K562 (cell line): ENCODE measurements around the gene PPP6C. TPM values are rescaled to one million over a fixed set of nuclear protein-coding genes. Genes with fewer than 3 reads are reported as not detected.

Source experiments
- ATAC-seq: fragments of 200-7000 bp; cut with Tn5 transposase; 3 replicates; pipeline ENCODE4 v1.9.1; 2020; ENCODE audit warnings: moderate library complexity
- BruUV-seq: library from RNA; stranded (reverse); fragments of 400-500 nt; replicated peaks from 2 replicates; lab custom pipeline; 2021; lab: Mats Ljungman, UMichigan
- CTCF ChIA-PET: fragments of 300-600 bp; formaldehyde crosslinking; extraction: SDS; loops from one replicate; lab custom pipeline; 2021; ENCODE audit warnings: low intra/inter-chr PET ratio; lab: Yijun Ruan, JAX
- POLR2A ChIA-PET: fragments of 300-600, 350-650 bp; sonication (Branson Sonifier 250); formaldehyde crosslinking; extraction: SDS; loops from one replicate; lab custom pipeline; 2021; ENCODE audit warnings: antibody characterized with exemption, inconsistent platforms; lab: Yijun Ruan, JAX
- DNase-seq, 4 experiments: peaks; one replicate each; pipeline versions ENCODE4 v3.0.0 to v3.0.0-alpha.2; 2011 to 2018; ENCODE audit warnings: low spot score in 3 of 4, mixed read lengths in 3 of 4; ENCODE audit errors: extremely low read depth in 1 of 4
- FAIRE-seq: peaks from 2 replicates; lab custom pipeline; 2011; peaks lifted over from hg19 to GRCh38; lab: Jason Lieb, UNC
- H2AFZ ChIP-seq: 2 replicates; pipeline ENCODE4 v1.6.0; 2011; ENCODE audit warnings: low read depth, low read length, control low read depth, inconsistent platforms
- H3K27ac ChIP-seq: fragments of 200-600 bp; 3 replicates; pipeline ENCODE4 v1.8.0; 2011; ENCODE audit warnings: low read depth, mild to moderate bottlenecking, control low read depth, inconsistent platforms, low read length, moderate library complexity, mixed read lengths; ENCODE audit errors: extremely low read depth
- H3K27me3 ChIP-seq, 2 experiments: fragments of 300-600 bp in 1 of 2; 2 replicates in 1 of 2; 3 replicates in 1 of 2; pipeline versions ENCODE4 v1.6.0 to v1.8.0; 2011; ENCODE audit warnings: inconsistent platforms in 2 of 2, low read length in 2 of 2, mild to moderate bottlenecking in 1 of 2, mixed read lengths in 1 of 2, moderate library complexity in 1 of 2; ENCODE audit not compliant: control insufficient read depth in 2 of 2, insufficient read depth in 2 of 2
- H3K36me3 ChIP-seq: fragments of 300-600 bp; 3 replicates; pipeline ENCODE4 v1.8.0; 2011; ENCODE audit warnings: mild to moderate bottlenecking, low read length, inconsistent platforms; ENCODE audit not compliant: control insufficient read depth, insufficient read depth
- H3K4me1 ChIP-seq, 2 experiments: fragments of 200-600 bp in 1 of 2; replicated peaks in 1 of 2; 2 replicates in 1 of 2; 3 replicates in 1 of 2; pipeline versions ENCODE4 v1.5.1 to v1.8.0; 2011; ENCODE audit warnings: inconsistent platforms in 2 of 2, low read length in 2 of 2, mild to moderate bottlenecking in 1 of 2, mixed read lengths in 1 of 2, moderate library complexity in 1 of 2; ENCODE audit not compliant: control insufficient read depth in 2 of 2, insufficient read depth in 2 of 2
- H3K4me2 ChIP-seq: 2 replicates; pipeline ENCODE4 v1.6.1; 2011; ENCODE audit warnings: low read length, control low read depth, inconsistent platforms, mixed read lengths; ENCODE audit not compliant: insufficient read depth
- H3K4me3 ChIP-seq: fragments of 200-600 bp; sonication (generic), shearing (Covaris generic); 2 replicates; pipeline ENCODE4 v1.5.1; 2016; ENCODE audit warnings: control low read depth, inconsistent platforms
- H3K79me2 ChIP-seq: fragments of 200-600 bp; 3 replicates; pipeline ENCODE4 v1.8.0; 2011; ENCODE audit warnings: low read length, inconsistent platforms; ENCODE audit not compliant: control insufficient read depth, insufficient read depth
- H3K9ac ChIP-seq, 2 experiments: 2 replicates each; pipeline versions ENCODE4 v1.6.0 to v1.6.1; 2011; ENCODE audit warnings: low read depth in 2 of 2, low read length in 2 of 2, control low read depth in 1 of 2, inconsistent platforms in 1 of 2, mild to moderate bottlenecking in 1 of 2, mixed read lengths in 1 of 2; ENCODE audit not compliant: insufficient read depth in 1 of 2
- H3K9me1 ChIP-seq: one replicate; pipeline ENCODE4 v1.6.0; 2011; ENCODE audit warnings: inconsistent platforms, mild to moderate bottlenecking, low read length, moderate library complexity; ENCODE audit not compliant: control insufficient read depth, insufficient read depth
- H3K9me3 ChIP-seq: replicated peaks from 2 replicates; pipeline ENCODE4 v1.5.1; 2011; ENCODE audit warnings: low read depth, low read length, inconsistent platforms; ENCODE audit not compliant: control insufficient read depth, insufficient read depth
- H4K20me1 ChIP-seq: replicated peaks from 2 replicates; pipeline ENCODE4 v1.6.1; 2011; ENCODE audit warnings: low read length, inconsistent platforms, mixed read lengths; ENCODE audit not compliant: control insufficient read depth, insufficient read depth
- CBFB ChIP-seq: sonication (generic); formaldehyde crosslinking; IDR thresholded peaks from 2 replicates; pipeline ENCODE4 v1.4.0; 2020; ENCODE audit warnings: mild to moderate bottlenecking, missing genetic modification reagents
- CLOCK ChIP-seq: fragments of 250-450 bp; sonication (Bioruptor Pico); IDR thresholded peaks from 2 replicates; pipeline ENCODE4 v1.4.0; 2020; ENCODE audit warnings: mild to moderate bottlenecking, moderate library complexity, borderline replicate concordance
- MAFF ChIP-seq: IDR thresholded peaks from 2 replicates; pipeline ENCODE4 v1.6.1; 2012; ENCODE audit warnings: low read length, improper control_type of control experiment
- SETDB1 ChIP-seq: IDR thresholded peaks from one replicate; pipeline ENCODE4 v1.6.1; 2012; ENCODE audit warnings: low read length, control low read depth, inconsistent platforms
- WGBS: fragments of 100-300 bp; shearing (Covaris generic); methylation state at CpG from one replicate; pipeline ENCODE4 v1.1.6; 2016; ENCODE audit warnings: low coverage, mixed read lengths; ENCODE audit not compliant: insufficient coverage; ENCODE audit errors: missing lambda C conversion rate; 5-methylcytosine and 5-hydroxymethylcytosine counted together
- in situ Hi-C: fragments of 300-500 bp; cut with MboI; formaldehyde crosslinking; loops from 4 replicates; pipeline ENCODE4 v1.15.0; 2018; ENCODE audit warnings: inconsistent platforms, mixed read lengths
- intact Hi-C: fragments of 100-400 bp; cut with micrococcal nuclease; formaldehyde crosslinking; loops from 2 replicates; pipeline ENCODE4 v1.14.2; 2022
- polyA plus RNA-seq, 8 experiments: library from polyadenylated mRNA; depleted of rRNA in 4 of 8; stranded (reverse) in 5 of 8; unstranded in 3 of 8; fragments of >200 nt; fragmentation: Nextera tagmentation in 2 of 8; fragmentation: Illumina TruSeq in 1 of 8; extraction: Ambion mirVana in 2 of 8; extraction: Trizol in 1 of 8; gene quantifications; 2 replicates each; pipeline versions ENCODE4 v1.2.1 to v1.2.3, GENCODE V29; 2011 to 2014; ENCODE audit warnings: inconsistent platforms in 1 of 8, missing spikeins in 1 of 8
- total RNA-seq, 7 experiments: library from RNA; depleted of rRNA in 6 of 7; stranded (reverse); fragments of >200 nt in 6 of 7; fragmentation: Illumina TruSeq in 2 of 7; extraction: Trizol in 2 of 7; gene quantifications; 2 replicates each; pipeline versions ENCODE4 v1.2.1 to v1.2.3, GENCODE V29; 2011 to 2021; ENCODE audit warnings: low replicate concordance in 1 of 7
- TF ChIP-seq, protein P1 (sequence below), 2 experiments: fragments of 450-650 bp in 1 of 2; IDR thresholded peaks; 2 replicates each; pipeline ENCODE4 v1.6.1; 2011 to 2017; ENCODE audit warnings: low read depth in 2 of 2, antibody characterized with exemption in 1 of 2, borderline replicate concordance in 1 of 2, low read length in 1 of 2, mild to moderate bottlenecking in 1 of 2, mixed read lengths in 1 of 2; ENCODE audit not compliant: control insufficient read depth in 1 of 2

PPP6C gene
- total and polyA plus RNA-seq, 9 of the 15 experiments (the other 6 are each of a cell fraction or from before 2014, with no cell fraction given), result 18.8 to 44.8 (median 38.3) TPM

GRCh38 chr9:125125523-125125922, 64.1 kb downstream of the PPP6C start (continued):
- TF ChIP-seq CLOCK, result no peak
- no peak for TF ChIP-seq MAFF
- TF ChIP-seq CBFB, result no peak
- TF ChIP-seq, protein P1, sequence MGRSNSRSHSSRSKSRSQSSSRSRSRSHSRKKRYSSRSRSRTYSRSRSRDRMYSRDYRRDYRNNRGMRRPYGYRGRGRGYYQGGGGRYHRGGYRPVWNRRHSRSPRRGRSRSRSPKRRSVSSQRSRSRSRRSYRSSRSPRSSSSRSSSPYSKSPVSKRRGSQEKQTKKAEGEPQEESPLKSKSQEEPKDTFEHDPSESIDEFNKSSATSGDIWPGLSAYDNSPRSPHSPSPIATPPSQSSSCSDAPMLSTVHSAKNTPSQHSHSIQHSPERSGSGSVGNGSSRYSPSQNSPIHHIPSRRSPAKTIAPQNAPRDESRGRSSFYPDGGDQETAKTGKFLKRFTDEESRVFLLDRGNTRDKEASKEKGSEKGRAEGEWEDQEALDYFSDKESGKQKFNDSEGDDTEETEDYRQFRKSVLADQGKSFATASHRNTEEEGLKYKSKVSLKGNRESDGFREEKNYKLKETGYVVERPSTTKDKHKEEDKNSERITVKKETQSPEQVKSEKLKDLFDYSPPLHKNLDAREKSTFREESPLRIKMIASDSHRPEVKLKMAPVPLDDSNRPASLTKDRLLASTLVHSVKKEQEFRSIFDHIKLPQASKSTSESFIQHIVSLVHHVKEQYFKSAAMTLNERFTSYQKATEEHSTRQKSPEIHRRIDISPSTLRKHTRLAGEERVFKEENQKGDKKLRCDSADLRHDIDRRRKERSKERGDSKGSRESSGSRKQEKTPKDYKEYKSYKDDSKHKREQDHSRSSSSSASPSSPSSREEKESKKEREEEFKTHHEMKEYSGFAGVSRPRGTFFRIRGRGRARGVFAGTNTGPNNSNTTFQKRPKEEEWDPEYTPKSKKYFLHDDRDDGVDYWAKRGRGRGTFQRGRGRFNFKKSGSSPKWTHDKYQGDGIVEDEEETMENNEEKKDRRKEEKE (IDR thresholded peaks at IDR 0.05; ENCODE audit: borderline replicate concordance in 1 of 2, control insufficient read depth in 1 of 2, low read depth in 2 of 2, low read length in 1 of 2), result no peak

DNA sequence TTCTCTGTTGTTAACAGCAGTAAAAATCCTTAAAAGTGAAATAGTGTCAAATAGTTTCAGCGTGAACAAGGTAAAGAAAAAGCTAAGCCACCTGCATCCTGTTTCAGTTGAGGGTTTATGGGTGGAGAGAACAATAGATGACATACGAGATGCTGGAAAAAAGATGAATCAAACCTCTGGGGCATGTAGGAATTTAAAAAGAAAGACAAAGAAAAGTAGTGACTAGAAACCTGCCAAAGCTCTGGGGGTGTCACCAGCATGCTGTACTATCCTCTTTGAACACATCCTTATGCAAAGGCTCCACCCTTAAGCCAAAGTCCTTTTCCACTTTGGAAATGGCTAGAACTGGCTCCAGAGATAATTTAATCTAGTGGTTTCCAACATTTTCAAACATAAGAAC, 68.5 kb downstream of the PPP6C start:
- no TSS peak for BruUV-seq
- FAIRE-seq (no peak), DNase-seq (no peak), ATAC-seq (no peak)
- in situ Hi-C loops (no loop called here), intact Hi-C loops (loop anchor here (2.0 kb wide), 1 partner anchor 22 kb away; the partner anchor contains the start of gene SCAI)
- Histone ChIP-seq H3K27me3 (no peaks in the 10 kb centered on the region), H3K9me3 (no peaks in the 10 kb centered on the region), H3K9ac (no peak overlapping the region), H3K79me2 (peaks cover 36% of the 10 kb centered on the region), H3K4me1 (peaks cover 8 to 13% of the 10 kb centered on the region in 2 experiments), H3K27ac (no peak overlapping the region), H3K4me2 (no peak overlapping the region), H3K36me3 (peaks cover 3% of the 10 kb centered on the region; the same call in 1 of the 3 replicates), H3K9me1 (no peaks in the 10 kb centered on the region), H2AFZ (no peak overlapping the region), H3K4me3 (no peak overlapping the region), H4K20me1 (no peaks in the 10 kb centered on the region)
- POLR2A ChIA-PET, result no interaction called here
- WGBS, result 58% methylated on average over 2 of the region's 2 CpGs
- TF ChIP-seq SETDB1, result no peak
- CTCF ChIA-PET, result no interaction called here
